HG02884 (cell line): ENCODE data around the gene ZYX.
"Not testable (repeated sequence)": the region's sequence is repeated elsewhere in the genome, so short reads cannot be mapped to it uniquely, and the experiment has no call there.

ENCODE experiments used
- ATAC-seq: cut with Tn5 transposase; IDR thresholded peaks from one replicate; pipeline ENCODE4 v1.9.1; 2021; ENCODE audit warnings: mild to moderate bottlenecking, moderate library complexity; ENCODE audit not compliant: unreplicated experiment

ZYX gene

DNA sequence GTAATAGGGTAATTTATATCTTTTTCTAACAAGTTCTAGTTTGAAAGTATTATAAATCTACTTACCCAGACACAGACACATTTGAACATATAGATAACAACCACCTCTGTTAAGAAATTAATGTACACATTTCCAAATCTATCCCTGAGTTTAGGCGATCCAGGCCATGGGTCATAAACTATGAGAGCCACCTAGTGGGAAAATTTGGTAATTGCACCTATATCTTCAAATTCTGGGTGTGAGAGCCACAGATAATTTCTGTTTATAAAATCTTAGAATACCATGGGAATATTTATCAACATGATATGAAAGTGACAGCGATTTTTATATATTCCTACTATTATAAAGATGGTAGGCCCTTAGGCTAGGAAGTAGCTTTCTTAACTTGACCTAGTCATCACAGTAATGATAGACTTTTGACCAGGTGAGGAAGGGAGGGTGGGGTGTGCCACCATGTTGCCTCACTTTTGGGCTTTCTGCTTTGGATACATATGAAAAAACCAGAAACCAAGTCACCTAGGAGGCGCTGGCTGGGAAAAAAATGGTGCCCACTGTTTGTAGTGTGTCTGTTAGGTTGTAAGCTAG is 35.5 kb downstream of the ZYX start:
- ATAC-seq, result peak; percentile 53

DNA sequence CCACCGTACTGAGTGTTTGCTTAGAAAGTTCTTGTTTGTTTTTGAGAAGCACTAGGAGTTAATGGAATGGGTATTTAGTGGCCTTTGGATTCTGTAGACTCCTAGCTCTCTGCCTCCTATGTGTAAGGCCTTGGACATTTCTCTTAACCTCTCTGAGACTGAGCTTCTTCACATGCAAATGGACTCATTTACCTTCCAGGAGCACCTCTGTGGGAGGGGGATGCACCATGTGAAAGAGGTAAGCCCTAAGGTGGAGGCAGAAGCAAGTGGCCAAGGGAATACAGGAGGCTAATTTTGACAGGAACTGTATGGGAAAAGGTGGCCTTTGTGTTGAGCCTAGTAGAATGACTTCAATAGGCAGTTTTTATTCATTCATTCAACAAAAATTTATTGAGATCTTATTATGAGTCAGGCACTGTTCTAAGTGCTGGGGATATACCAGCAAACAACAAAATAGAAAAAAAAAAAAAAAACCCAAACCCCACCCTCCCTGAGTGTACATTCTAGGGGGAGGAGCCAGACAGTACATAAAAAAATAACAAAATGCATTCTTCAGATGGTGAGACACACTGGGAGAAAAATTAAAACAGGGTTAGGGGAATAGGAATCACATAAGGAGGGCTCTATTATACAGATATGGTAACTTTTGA is 36.7 kb downstream of the ZYX start:
- no peak for ATAC-seq

DNA sequence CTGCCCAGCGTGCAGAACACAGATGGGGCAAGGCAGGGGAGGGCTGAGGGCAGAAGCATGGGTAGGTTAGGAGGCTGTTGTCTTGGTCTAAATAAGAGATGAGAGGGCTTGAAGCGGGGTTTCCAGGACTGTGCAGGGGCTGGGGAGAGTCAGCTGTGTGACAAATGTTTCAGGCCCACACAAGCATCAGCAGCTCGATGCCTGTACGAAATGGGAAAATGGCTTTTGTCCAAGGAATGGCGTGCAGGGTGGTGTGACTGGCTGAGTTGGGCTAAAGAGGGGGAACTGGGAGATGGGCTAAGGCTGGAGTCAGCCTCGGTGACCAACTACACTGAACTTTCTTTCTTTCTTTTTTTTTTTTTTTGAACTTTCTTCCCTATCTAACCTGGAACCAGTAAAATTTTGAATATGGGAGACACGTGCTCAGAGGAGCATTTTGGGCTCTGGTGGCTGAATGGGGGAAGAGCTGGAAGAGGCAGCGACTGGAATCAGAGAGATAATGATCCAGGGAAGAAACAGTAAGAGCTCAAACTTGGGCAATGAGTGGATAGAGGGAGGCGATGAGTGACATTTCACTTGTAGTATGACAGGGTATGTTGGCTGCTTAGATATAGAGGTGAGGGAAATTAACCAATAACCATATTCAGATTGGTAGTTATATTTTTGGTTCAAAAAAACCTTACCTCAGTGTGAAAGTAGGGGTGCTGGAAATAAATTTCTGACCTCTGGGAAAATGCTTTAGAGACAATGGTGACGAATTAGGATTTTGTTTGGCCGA is 37.7 kb downstream of the ZYX start:
- no peak for ATAC-seq

DNA sequence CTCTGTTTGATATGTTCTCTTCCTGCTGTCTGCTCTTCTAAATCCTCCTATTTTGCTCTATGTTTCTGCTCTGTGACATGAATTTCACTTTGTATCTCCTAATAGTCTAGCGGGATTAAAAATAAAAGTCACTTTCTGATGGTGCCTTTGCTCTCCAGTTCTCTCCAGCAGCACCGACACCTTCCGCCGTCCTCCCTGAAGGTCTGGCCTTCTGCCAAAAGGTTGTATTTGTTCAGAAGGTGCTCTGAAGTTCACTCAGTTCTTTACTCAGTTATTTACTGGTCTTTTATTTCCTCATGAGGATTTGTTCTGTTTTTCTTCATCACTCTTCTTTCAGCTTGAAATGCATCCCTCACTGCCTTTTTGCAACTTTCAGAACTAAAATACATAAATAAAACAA is 38.7 kb downstream of the ZYX start:
- ATAC-seq, result no peak

DNA sequence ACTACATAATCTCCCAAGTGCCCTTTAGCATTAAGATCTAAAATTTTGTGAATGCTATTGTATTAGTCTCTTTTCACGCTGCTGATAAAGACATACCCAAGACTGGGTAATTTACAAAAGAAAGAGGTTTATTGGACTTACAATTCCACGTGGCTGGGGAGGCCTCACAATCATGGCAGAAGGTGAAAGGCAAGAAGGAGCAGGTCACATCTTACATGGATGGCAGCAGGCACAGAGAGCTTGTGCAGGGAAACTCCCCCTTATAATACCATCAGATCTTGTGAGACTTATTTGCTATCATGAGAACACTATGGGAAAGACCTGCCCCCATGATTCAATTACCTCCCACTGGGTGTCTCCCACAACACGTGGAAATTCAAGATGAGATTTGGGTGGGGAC is 39.5 kb downstream of the ZYX start:
- not testable (repeated sequence) for ATAC-seq

DNA sequence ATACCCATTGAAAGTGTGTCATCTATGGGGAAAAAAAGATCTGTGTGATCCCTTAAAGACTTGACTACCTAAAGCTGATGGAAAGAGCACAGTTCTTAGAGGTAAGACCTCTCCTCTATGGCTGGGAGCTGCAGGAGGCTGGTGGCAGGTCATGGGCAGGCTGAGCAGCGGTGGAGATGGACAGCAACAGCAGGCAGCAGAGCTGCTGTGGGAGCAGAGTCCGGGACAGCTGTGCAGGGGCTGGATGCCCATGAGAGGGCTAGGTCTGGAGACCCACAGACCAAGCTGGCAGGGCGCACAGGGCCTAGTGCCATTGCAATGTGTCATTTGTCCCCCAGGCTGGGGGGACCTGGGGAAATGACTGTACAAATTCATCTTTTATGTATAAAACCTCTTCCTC is 40.9 kb downstream of the ZYX start:
- no peak for ATAC-seq

DNA sequence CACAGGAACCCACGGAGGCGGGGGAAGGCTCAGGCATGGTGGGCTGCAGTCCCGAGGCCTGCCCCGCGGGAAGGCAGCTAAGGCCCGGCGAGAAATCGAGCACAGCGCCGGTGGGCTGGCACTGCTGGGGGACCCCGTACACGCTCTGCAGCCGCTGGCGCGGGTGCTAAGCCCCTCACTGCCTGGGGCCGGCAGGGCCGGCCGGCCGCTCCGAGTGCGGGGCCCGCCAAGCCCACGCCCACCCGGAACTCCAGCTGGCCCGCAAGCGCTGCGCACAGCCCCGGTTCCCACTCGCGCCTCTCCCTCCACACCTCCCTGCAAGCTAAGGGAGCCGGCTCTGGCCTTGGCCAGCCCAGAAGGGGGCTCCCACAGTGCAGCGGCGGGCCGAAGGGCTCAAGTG is 43.3 kb downstream of the ZYX start:
- not testable (repeated sequence) for ATAC-seq

DNA sequence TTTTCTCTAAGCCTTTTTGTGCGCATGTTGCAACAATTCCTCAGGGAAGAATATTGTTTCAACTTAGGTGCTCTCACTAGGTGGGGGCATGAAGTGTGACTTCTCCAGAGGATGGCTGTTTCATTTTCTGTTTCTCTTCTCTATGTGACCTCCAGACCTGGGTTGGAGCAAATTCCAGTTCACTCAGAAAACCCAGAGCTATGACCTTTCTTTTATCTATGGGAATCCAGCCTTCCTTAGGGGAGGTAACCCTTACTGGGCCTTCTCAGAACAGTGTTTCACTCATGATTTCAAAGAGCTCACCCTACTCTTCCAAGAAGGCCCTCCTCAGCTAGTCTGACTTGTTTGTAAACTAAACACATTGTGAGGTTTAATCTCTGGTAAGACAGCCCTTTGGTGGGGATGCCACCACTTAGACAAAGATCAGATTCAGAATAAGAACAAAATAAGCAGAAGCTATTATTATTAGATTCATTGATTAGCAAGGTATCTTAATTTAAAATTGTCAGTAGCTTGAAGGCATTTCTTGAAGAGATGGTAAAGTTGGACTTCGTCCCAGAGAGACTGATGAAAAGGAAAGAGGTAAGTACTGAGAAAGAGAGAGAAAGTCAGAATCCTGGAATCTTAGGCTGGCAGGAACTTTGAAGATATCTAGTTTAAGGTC is 45.5 kb downstream of the ZYX start:
- ATAC-seq, result no peak

DNA sequence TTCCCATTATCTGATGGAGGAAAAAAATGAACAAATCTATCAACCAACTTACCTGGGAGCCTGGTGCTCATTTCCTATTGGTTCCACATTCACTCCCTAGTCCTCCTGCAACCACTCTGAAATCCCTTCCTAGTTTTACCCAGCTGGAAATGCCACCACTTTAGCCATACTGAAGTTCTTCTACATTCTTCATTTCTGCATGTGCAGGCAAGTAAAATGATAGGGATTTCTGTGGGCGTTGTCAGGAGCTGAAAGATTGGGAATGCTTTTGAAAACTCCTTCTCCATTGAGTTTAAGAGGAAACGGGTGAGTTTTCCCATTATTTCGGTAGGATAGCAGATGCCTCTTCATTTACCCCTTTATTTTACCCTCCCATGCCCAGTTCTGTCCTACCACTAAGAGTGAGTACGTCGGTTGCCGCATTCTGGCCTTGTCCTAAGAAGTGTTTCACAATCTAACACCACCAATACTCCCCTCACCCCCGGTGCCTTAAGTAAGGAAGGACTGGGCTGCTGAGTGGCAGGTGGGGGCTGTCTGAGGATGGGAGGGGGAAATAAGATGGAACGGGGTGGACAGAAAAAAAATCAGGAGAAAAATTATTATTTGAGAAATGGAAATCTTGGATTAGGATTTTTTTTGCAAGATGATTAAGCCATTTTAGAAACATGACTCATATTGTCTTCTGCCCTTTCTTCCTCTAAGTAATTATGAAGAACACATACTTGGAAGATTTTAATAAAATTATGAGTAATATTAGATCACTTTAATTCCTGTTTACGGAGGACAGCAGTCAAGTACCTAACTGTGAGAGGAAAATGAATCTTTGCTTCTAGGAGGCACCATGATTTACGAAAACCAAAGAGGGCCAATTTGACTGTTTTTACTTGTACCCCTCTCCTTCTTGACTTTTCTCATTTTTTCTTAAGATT is 48.9 kb downstream of the ZYX start:
- no peak for ATAC-seq

DNA sequence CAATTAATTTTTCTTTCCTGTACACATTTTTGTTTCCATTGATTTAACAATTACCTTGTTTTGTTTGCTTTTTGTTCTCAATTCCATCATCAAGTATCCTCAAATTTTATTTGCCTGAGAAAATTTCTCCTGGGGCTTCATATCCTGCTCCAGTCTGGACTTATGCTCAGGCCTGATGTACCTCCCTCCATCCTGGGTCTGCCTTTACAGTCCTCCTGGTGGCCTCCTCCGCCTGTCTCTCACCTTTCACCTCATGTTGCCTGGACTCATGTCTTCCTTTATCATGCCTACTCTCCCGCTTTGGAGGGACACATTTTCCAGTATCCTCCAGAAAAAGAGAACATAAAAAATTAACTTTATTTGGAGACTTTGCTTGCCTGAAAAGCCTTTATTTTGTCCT is 50.0 kb downstream of the ZYX start:
- ATAC-seq, result no peak

DNA sequence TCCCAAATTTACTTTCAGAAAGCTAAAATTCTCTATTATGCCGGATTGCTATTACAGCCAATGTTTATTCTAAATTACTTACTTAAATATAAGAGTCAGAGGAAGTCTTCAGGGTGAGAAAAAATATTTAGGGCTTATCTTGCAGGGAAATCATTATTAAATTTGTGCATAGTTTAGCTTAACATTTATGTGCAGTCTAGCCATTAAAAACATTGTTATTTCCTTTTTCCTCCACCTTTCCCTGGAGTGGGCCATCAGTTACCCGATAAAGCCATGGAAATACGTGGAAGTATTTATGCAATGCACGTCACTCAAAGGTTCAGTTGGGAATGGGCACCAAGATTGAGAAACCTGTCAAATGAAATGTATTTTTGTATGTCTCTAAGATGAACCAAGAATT is 52.6 kb downstream of the ZYX start:
- ATAC-seq, result no peak

DNA sequence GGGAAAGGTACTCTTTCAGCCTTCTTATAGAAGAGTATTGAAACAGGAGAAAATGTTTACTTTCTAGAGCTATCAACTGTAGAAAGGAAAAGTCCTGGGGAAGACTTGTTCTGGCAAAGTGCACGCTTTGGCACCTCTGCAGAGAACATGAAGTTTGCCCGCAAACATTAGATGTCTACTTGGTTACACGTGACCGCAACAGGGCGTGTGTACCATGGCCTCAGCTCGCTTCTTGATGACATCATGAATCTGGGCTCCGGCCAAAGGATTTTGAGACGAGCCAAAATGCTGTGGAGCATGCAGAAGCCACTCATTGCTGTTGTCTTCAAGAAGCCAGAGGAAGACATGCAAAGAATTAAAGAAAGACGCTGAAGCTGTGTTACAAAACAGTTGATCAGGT is 53.5 kb downstream of the ZYX start:
- ATAC-seq, result no peak

DNA sequence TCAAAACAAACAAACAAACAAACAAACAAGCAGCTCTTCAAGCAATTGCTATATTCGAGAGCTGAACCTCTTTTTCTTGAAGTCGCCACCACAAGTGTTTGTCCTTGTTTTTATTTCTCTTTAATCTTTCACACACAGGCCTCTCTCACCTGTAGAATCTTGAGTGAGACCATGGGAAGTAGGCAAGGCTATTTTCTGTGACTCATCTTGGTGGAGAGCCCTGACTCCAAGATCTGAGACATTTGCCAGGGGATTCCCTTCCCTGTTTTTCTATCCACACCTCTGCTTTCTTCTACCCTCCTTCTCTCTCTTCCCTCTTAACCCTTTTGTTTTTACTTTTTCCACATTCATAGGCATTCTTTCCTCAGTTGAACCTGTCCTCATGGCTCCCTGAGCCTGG is 54.1 kb downstream of the ZYX start:
- no peak for ATAC-seq

DNA sequence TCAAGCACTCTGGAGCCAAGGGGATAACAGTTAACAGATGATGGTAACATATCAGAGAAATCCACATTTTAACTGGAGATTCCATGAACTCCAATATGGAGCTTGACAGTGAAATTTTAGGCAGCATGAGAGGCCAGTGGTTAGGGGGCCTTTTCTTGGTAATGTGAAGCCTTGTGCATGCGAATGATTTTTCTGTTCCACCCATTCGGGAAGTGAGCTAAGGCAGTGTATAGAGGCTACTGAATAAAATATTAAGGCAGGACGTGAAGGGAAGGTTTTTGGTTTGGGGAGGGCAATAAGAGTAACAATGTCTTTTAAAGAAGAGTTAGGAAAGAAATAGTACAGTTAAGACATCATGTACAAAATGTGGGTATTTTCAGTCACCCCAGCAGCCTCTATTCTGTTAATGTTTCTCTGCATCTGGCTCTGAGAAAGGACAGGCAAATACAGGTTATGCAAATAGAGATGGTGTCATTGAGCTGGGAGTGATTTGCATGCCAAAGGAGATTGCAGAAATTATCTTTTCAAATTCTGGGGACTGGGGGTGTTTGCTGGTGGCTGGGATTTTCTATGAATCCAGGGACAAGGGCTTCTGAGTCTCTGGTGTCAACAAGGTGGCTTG is 55.3 kb downstream of the ZYX start:
- ATAC-seq, result peak; percentile 61

DNA sequence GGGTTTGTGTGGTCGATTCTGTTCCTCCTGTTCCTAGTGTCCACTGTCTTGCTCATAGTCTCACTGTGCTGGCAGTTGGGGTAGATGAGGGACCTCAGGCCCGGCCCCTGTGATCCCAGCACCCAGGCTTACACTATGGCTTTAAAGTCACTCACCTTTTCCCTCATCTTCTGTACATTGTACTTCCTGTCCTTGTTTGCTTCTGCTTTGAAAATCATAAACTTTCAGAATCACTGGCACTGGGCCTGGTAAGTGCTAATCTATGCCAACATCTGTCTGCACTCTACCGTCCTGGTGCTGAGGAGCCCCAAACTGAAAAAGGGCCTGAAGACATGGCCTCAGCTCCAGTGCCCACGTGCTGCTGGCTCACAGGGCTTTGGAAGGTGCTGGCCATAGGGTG is 56.4 kb downstream of the ZYX start:
- no peak for ATAC-seq

DNA sequence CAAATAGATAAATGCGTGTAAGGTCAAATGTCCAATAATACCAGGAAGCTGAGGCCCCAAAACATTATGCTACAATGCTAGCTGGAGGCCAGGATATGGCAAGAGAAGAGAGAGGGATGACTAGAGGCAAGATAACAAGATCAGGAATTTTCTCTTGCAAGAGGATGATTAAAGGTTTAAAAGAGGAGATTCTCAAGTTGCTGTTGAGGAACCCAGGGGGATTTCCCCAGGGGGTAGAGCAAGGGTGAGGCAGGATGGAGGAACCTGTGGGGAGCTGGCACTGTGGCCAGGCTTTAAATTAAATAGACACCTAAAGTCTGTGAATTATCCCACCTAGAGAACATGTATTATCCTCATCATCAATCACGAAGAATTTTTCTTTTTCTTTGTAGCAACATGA is 58.7 kb downstream of the ZYX start:
- no peak for ATAC-seq
